OCI-LY1 (cell line): ENCODE results near the gene CAMTA1.

ENCODE experiments used
- CTCF ChIP-seq: fragments of 200-600 bp; sonication (generic), shearing (Covaris generic); IDR thresholded peaks from 2 replicates; pipeline ENCODE4 v1.5.1; 2017; ENCODE audit warnings: mild to moderate bottlenecking, antibody characterized with exemption, low read length, moderate library complexity, mixed read lengths
- EZH2 ChIP-seq: fragments of 200-600 bp; sonication (generic), shearing (Covaris generic); IDR thresholded peaks from 2 replicates; pipeline ENCODE4 v1.8.0; 2017; ENCODE audit warnings: borderline replicate concordance, mixed run types, mild to moderate bottlenecking, antibody characterized with exemption, low read length, moderate library complexity, mixed read lengths

GRCh38 chr1:7616076-7616832, 831.0 kb downstream of the CAMTA1 start:
- TF ChIP-seq CTCF (no peak), EZH2 (no peak)
